Naive thymus-derived CD8-positive, alpha-beta T cell (primary cell): ENCODE results near the gene CARD10. TPM values are rescaled to one million over a fixed set of nuclear protein-coding genes. Genes with fewer than 3 reads are reported as not detected.
A peak's percentile ranks its signal among the peaks of the same experiment; 100 is the strongest.

ENCODE experiments used
- ATAC-seq, 2 donors: fragments of 150-1000 bp; cut with Tn5 transposase in 1 of 2; sonication (Bioruptor Pico), chemical (Tn5 transposase) in 1 of 2; 1 replicate in 1 of 2; 2 replicates in 1 of 2; pipeline ENCODE4 v1.10.0; 2021; ENCODE audit warnings: mild to moderate bottlenecking in 2 of 2, moderate library complexity in 2 of 2
- POLR2A ChIA-PET: fragments of 350-600 bp; sonication (Branson Sonifier 250); formaldehyde crosslinking; loops from one replicate; lab custom pipeline; 2021; ENCODE audit warnings: antibody characterized with exemption; lab: Charles Lee
- DNase-seq, 10 donors: peaks; one replicate each; pipeline versions ENCODE4 v3.0.0 to v3.0.0-alpha.2; 2020 to 2022
- H3K27ac Mint-ChIP-seq, 10 donors: one replicate each; pipeline ENCODE4 v1.8.0; 2020 to 2022; ENCODE audit warnings: mild to moderate bottlenecking in 10 of 10, mixed read lengths in 10 of 10, moderate library complexity in 4 of 10, inconsistent platforms in 1 of 10
- H3K27me3 Mint-ChIP-seq, 5 donors: one replicate each; pipeline ENCODE4 v1.8.0; 2021 to 2022; ENCODE audit warnings: mixed read lengths in 5 of 5
- H3K36me3 Mint-ChIP-seq, 3 donors: one replicate each; pipeline ENCODE4 v1.8.0; 2020 to 2022; ENCODE audit warnings: mixed read lengths in 3 of 3, mild to moderate bottlenecking in 2 of 3, inconsistent platforms in 1 of 3
- H3K4me1 Mint-ChIP-seq, 4 donors: one replicate each; pipeline ENCODE4 v1.8.0; 2021 to 2022; ENCODE audit warnings: mixed read lengths in 4 of 4
- H3K4me3 Mint-ChIP-seq, 10 donors: one replicate each; pipeline ENCODE4 v1.8.0; 2020 to 2022; ENCODE audit warnings: mild to moderate bottlenecking in 10 of 10, mixed read lengths in 10 of 10, moderate library complexity in 6 of 10, inconsistent platforms in 1 of 10
- H3K9me3 Mint-ChIP-seq, 9 donors: one replicate each; pipeline ENCODE4 v1.8.0; 2020 to 2022; ENCODE audit warnings: mixed read lengths in 9 of 9, mild to moderate bottlenecking in 3 of 9, inconsistent platforms in 1 of 9, moderate library complexity in 1 of 9
- polyA plus RNA-seq, 3 donors: library from polyadenylated mRNA; unstranded; fragments of 300-500 nt; fragmentation: Illumina TruSeq; gene quantifications; one replicate each; pipeline ENCODE4 v1.2.3, GENCODE V29; 2021
- total RNA-seq, 8 experiments: library from RNA in 2 of 8; stranded (reverse) in 2 of 8; gene quantifications; one replicate each; pipeline ENCODE4 v1.2.3 and lab custom pipeline; 2021 to 2026

CARD10 gene
- total and polyA plus RNA-seq, 5 experiments from 2014 or later, result 0.22 to 1.4 (median 1.2) TPM; not detected in 2

- Mint-ChIP-seq H3K9me3 (no peaks in the 10 kb centered on the region), H3K4me3 (peak within 1 kb of the TSS; percentile 93 to 98 (median 96)), H3K36me3 (peaks cover 0 to 16% (median 1%) of the 10 kb centered on the region in 3 donors), H3K27me3 (peaks cover 0 to 2% (median 0%) of the 10 kb centered on the region in 5 donors), H3K4me1 (peaks cover 59 to 91% (median 69%) of the 10 kb centered on the region in 4 donors), H3K27ac (peak within 1 kb of the TSS; percentile 95 to 100 (median 98))
- DNase-seq (peak; percentile 56 to 79 (median 64)), ATAC-seq (peak; percentile 45 to 59)
- POLR2A ChIA-PET, result interaction anchor here (0.5 to 5.1 kb wide), 24 partner anchors 9 to 1061 kb away, joined by 3 to 82 read pairs (median 4); partner anchors contain the start of genes CARD10, GGA1, IFT27 and RAC2
Measured at GRCh38 chr22:37486224-37486845, 32.9 kb downstream of the CARD10 start, which contains the start of gene MFNG. TSS of gene MFNG (minus strand) at chr22:37486384. CDS start at chr22:37486177, 207 bp downstream.

- Mint-ChIP-seq H3K4me3 (peak overlapping the region; percentile 93 to 98 (median 96)), H3K9me3 (no peaks in the 10 kb centered on the region), H3K4me1 (peaks cover 60 to 91% (median 72%) of the 10 kb centered on the region in 4 donors), H3K27me3 (peaks cover 0 to 2% (median 0%) of the 10 kb centered on the region in 5 donors), H3K27ac (peak overlapping the region; percentile 93 to 100 (median 98)), H3K36me3 (peaks cover 0 to 22% (median 1%) of the 10 kb centered on the region in 3 donors)
- peak; percentile 4 to 8 for ATAC-seq
- POLR2A ChIA-PET, result interaction anchor here (0.7 to 5.1 kb wide), 26 partner anchors 9 to 710 kb away, joined by 3 to 82 read pairs (median 5); partner anchors contain the start of genes CARD10, GGA1, IFT27 and PDXP
- peak in 5 of 10 donors; percentile 10 to 37 (median 26) for DNase-seq
Measured at GRCh38 chr22:37485395-37486223, 33.6 kb downstream of the CARD10 start.

- peaks cover 0 to 2% (median 0%) of the 10 kb centered on the region in 5 donors for H3K27me3 Mint-ChIP-seq
- DNase-seq, result peak; percentile 59 to 89 (median 76)
- peak; percentile 66 to 74 for ATAC-seq
- H3K9me3 Mint-ChIP-seq, result no peaks in the 10 kb centered on the region
- peaks cover 0 to 26% (median 1%) of the 10 kb centered on the region in 3 donors for H3K36me3 Mint-ChIP-seq
- peaks cover 53 to 83% (median 70%) of the 10 kb centered on the region in 4 donors for H3K4me1 Mint-ChIP-seq
- POLR2A ChIA-PET, result interaction anchor here (0.5 to 5.1 kb wide), 25 partner anchors 9 to 1536 kb away, joined by 3 to 82 read pairs (median 6); partner anchors contain the start of genes APOBEC3D, CARD10, GGA1 and IFT27
- H3K4me3 Mint-ChIP-seq, result peak overlapping the region; percentile 93 to 98 (median 96)
- H3K27ac Mint-ChIP-seq, result peak overlapping the region; percentile 93 to 100 (median 98)
Measured at GRCh38 chr22:37484480-37485394, 34.5 kb downstream of the CARD10 start.

GRCh38 chr22:37483050-37483449, 36.2 kb downstream of the CARD10 start:
- H3K4me1 Mint-ChIP-seq, result peaks cover 43 to 66% (median 59%) of the 10 kb centered on the region in 4 donors
- H3K4me3 Mint-ChIP-seq, result peak overlapping the region; percentile 93 to 98 (median 96)
- peaks cover 0 to 43% (median 1%) of the 10 kb centered on the region in 3 donors for H3K36me3 Mint-ChIP-seq

GRCh38 chr22:37482244-37482643, 37.0 kb downstream of the CARD10 start:
- Mint-ChIP-seq H3K4me3 (peak overlapping the region in 9 of 10 donors; percentile 93 to 98 (median 96)), H3K4me1 (peaks cover 40 to 59% (median 53%) of the 10 kb centered on the region in 4 donors), H3K27me3 (peaks cover 0 to 2% (median 0%) of the 10 kb centered on the region in 5 donors), H3K9me3 (no peaks in the 10 kb centered on the region), H3K36me3 (peaks cover 0 to 51% (median 1%) of the 10 kb centered on the region in 3 donors), H3K27ac (peak overlapping the region; percentile 94 to 100 (median 96))
- ATAC-seq, result no peak
- no peak for DNase-seq
- POLR2A ChIA-PET, result interaction anchor here (0.9 to 5.1 kb wide), 2 partner anchors 17 to 126 kb away, joined by 3 to 82 read pairs; partner anchors contain the start of gene GGA1

More at GRCh38 chr22:37483050-37483449, 36.2 kb downstream of the CARD10 start:
- H3K9me3 Mint-ChIP-seq, result no peaks in the 10 kb centered on the region
- peak overlapping the region; percentile 94 to 100 (median 96) for H3K27ac Mint-ChIP-seq
- POLR2A ChIA-PET, result interaction anchor here (0.6 to 5.1 kb wide), 4 partner anchors 9 to 253 kb away, joined by 3 to 82 read pairs (median 19); partner anchors contain the start of gene GGA1
- DNase-seq, result no peak
- ATAC-seq, result no peak
- H3K27me3 Mint-ChIP-seq, result peaks cover 0 to 2% (median 0%) of the 10 kb centered on the region in 5 donors

- POLR2A ChIA-PET, result interaction anchor here (1.8 kb wide), 1 partner anchor 9 kb away, joined by 5 read pairs; no protein-coding TSS in a partner anchor
Measured at GRCh38 chr22:37481347-37481907, 37.8 kb downstream of the CARD10 start.

GRCh38 chr22:37480387-37481346, 38.5 kb downstream of the CARD10 start:
- Mint-ChIP-seq H3K27ac (peak overlapping the region; percentile 35 to 98 (median 82)), H3K4me1 (peaks cover 36 to 57% (median 44%) of the 10 kb centered on the region in 4 donors), H3K9me3 (no peaks in the 10 kb centered on the region), H3K36me3 (peaks cover 0 to 67% (median 1%) of the 10 kb centered on the region in 3 donors), H3K27me3 (peaks cover 0 to 2% (median 0%) of the 10 kb centered on the region in 5 donors), H3K4me3 (peak overlapping the region in 3 of 10 donors; percentile 14 to 56 (median 20))
- POLR2A ChIA-PET, result interaction anchor here (1.8 kb wide), 1 partner anchor 9 kb away, joined by 5 read pairs; no protein-coding TSS in a partner anchor
- DNase-seq, result no peak
- no peak for ATAC-seq

More at GRCh38 chr22:37481347-37481907, 37.8 kb downstream of the CARD10 start:
- H3K9me3 Mint-ChIP-seq, result no peaks in the 10 kb centered on the region
- DNase-seq (no peak), ATAC-seq (no peak)
- peaks cover 35 to 55% (median 46%) of the 10 kb centered on the region in 4 donors for H3K4me1 Mint-ChIP-seq
- H3K27ac Mint-ChIP-seq, result peak overlapping the region; percentile 85 to 100 (median 96)
- H3K4me3 Mint-ChIP-seq, result peak overlapping the region in 8 of 10 donors; percentile 14 to 98 (median 42)
- peaks cover 0 to 59% (median 1%) of the 10 kb centered on the region in 3 donors for H3K36me3 Mint-ChIP-seq
- peaks cover 0 to 2% (median 0%) of the 10 kb centered on the region in 5 donors for H3K27me3 Mint-ChIP-seq

GRCh38 chr22:37479196-37479595, 40.0 kb downstream of the CARD10 start:
- Mint-ChIP-seq H3K4me3 (no peak overlapping the region), H3K27ac (peak overlapping the region in 3 of 10 donors; percentile 40 to 72 (median 47)), H3K36me3 (peaks cover 0 to 77% (median 4%) of the 10 kb centered on the region in 3 donors), H3K27me3 (peaks cover 0 to 2% (median 0%) of the 10 kb centered on the region in 5 donors), H3K4me1 (peaks cover 28 to 50% (median 32%) of the 10 kb centered on the region in 4 donors), H3K9me3 (no peaks in the 10 kb centered on the region)
- ATAC-seq (no peak), DNase-seq (no peak)
- POLR2A ChIA-PET, result no interaction called here

GRCh38 chr22:37476389-37477329, 42.6 kb downstream of the CARD10 start:
- POLR2A ChIA-PET, result interaction anchor here (0.7 to 1.1 kb wide), 2 partner anchors 9 kb away, joined by 3 read pairs; partner anchors contain the start of gene MFNG
- Mint-ChIP-seq H3K36me3 (peaks cover 0 to 84% (median 3%) of the 10 kb centered on the region in 3 donors), H3K27me3 (peaks cover 0 to under 1% (median 0%) of the 10 kb centered on the region in 5 donors)

More at GRCh38 chr22:37476389-37477329, 42.6 kb downstream of the CARD10 start:
- Mint-ChIP-seq H3K4me1 (peaks cover 8 to 31% (median 16%) of the 10 kb centered on the region in 4 donors), H3K27ac (peak overlapping the region in 9 of 10 donors; percentile 39 to 88 (median 68)), H3K4me3 (no peak overlapping the region), H3K9me3 (no peaks in the 10 kb centered on the region)
- peak in 1 of 2 donors; percentile 35 for ATAC-seq
- DNase-seq, result no peak
